GM19324 (cell line): Measurements from ENCODE around the gene COL27A1.

Experiments
- ATAC-seq: cut with Tn5 transposase; IDR thresholded peaks from one replicate; pipeline ENCODE4 v1.9.1; 2021; ENCODE audit warnings: mild to moderate bottlenecking, moderate library complexity; ENCODE audit not compliant: unreplicated experiment, low FRiP score

COL27A1 gene

DNA sequence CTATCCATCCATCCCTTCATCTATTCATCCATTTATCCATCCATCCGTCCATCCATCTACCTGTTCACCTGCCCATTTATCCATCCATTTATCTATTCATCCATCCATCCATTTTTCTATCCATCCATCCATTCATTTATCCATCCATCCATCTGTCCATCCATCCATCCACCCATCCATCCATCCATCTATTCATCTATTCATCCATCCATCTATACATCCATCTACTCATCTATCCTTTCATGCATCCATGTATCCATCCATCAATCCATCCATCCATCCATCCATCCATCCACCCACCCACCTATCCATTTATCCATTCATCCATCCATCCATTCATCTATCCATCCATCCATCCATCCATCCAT is 10.8 kb downstream of the COL27A1 start:
- ATAC-seq = no peak

DNA sequence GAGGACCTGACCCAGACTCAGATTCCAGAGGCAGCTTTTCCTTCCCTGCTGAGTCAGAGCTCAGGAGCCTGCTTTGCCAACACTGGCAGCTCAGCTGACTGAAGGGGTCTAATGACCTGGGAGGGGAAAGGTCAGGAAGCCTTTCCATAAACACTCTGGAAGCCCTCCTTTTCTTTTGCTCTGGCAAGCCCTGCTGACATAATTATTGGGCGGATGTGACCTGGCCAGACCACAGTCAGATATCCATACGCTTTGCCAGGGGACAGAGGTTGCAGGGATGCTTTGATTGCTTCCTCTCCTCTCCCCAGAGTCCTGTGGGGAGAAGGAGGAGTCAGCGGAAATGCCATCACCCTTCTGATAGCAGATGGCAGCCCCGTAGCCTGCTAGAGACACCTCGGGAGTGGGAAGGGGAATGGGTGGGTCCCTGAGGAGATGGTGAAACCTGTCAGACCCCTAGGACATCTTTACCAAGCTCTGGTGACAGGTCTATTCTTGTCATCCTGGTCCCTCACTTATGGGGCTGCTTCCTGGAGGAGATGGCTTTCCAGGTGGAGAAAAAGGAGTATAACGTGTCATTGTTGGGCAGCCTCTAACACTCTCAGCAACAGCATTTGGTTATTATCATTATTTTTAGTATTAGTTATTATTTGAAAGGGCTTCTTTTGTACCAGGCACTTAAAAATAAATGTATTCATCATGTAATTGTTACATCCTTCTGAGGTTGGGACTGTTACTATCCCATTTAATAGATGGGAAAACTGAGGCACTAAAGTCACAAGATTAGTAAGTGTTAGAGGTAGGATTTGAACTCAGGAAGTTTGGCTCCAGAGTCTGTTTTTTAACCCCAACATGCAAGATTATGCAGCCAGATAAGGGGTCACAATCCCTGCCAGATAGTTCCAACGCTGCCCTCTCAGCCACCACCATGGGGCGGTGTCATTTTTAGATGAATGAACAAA is 11.6 kb downstream of the COL27A1 start:
- no peak for ATAC-seq

DNA sequence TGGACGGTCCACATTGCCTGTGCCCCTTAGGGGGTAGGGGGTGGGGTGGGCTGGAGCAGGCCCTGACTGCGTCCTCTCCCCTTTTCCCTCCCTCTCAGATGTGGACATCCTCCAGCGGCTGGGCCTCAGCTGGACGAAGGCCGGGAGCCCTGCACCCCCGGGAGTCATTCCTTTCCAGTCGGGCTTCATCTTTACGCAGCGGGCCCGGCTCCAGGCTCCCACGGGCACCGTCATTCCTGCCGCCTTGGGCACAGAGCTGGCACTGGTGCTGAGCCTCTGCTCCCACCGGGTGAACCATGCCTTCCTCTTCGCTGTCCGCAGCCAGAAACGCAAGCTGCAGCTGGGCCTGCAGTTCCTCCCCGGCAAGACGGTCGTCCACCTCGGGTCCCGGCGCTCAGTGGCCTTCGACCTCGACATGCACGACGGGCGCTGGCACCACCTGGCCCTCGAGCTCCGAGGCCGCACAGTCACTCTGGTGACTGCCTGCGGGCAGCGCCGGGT is 12.3 kb downstream of the COL27A1 start:
- ATAC-seq = no peak

DNA sequence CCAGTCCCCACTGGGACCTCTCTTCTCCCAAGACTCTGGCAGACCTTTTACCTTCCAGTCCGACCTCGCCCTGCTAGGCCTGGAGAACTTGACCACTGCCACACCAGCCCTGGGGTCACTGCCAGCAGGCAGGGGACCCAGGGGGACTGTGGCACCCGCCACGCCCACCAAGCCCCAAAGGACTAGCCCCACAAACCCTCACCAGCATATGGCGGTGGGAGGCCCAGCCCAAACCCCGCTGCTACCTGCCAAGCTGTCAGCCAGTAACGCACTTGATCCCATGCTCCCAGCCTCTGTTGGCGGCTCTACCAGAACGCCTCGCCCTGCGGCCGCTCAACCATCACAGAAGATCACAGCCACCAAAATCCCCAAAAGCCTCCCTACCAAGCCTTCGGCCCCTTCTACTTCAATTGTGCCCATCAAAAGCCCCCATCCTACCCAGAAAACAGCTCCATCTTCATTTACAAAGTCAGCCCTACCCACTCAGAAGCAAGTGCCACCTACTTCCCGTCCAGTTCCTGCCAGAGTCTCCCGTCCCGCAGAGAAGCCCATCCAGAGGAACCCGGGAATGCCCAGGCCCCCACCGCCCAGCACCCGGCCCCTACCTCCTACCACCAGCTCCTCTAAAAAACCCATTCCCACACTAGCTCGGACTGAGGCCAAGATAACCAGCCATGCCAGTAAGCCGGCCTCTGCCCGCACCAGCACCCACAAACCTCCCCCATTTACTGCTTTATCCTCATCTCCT is 13.1 kb downstream of the COL27A1 start:
- ATAC-seq = no peak

DNA sequence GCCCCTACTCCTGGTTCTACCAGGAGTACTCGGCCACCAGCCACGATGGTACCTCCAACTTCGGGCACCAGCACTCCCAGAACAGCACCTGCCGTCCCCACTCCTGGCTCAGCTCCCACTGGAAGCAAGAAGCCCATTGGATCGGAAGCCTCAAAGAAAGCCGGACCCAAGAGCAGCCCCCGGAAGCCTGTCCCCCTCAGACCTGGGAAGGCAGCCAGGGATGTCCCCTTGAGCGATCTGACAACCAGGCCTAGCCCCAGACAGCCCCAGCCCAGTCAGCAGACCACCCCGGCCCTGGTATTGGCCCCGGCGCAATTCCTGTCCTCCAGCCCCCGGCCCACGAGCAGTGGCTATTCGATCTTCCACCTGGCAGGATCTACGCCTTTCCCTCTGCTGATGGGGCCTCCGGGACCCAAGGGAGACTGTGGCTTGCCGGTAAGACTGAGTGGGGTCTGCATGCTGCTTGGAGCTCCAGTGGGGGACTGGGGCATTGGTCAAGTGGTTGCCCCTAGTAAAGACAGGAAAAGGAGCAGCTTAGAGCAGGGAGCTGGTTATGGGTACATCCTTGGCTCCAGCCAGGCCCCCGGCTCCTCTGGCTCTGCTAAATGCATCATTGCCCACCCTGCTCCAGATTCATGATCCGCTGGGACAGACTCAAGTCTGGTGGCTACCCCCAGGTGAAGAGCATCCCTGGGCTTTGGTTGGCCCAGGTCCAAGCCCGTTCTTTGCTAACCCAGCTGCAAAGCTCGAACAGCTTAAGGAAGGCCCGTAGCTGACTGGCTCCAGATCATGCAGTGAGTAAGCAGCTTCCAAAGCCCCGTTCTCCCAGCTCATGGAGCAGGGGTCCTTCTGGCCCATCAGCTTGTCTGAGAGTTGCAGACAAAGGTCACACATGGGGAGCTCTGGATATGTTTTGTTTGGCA is 14.0 kb downstream of the COL27A1 start:
- no peak for ATAC-seq

DNA sequence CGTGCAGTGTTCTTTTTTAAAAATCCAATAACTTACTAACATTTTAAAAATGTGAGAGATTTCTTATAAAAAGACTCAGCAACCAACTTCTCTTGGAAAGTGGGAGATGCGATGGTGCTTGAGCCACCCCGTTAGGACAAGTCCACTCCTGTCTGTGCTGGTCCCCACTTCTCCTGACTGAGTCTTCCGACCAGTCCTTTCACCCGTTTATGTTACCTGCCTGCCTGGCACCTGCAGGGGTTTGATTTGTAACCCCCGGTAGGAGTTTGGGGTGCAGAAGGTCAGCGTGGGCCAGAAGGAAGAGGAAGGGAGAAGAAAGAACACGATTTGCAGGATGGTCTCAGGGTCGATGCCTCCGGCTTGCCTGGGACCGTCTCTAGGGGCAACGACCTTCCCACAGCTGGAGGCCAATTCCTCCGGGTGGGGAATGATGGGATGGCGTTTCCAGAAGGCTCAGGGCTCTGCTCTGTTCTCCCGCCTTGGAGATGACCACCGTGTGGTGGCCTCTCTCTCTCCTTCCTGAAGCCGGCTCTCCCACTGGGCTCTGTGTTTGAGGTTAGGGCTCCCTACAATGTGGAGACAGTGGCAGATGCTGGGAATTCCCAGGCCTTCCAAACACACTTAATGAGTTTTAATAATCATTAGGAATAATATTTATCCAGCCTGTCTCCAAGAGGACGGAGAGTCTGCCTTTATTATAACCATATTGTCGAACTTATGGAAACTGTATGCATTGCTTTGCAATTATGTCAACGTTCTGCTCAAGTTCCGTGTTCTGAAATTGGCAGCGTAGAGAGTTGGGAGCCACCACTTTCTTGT is 14.8 kb downstream of the COL27A1 start:
- no peak for ATAC-seq

DNA sequence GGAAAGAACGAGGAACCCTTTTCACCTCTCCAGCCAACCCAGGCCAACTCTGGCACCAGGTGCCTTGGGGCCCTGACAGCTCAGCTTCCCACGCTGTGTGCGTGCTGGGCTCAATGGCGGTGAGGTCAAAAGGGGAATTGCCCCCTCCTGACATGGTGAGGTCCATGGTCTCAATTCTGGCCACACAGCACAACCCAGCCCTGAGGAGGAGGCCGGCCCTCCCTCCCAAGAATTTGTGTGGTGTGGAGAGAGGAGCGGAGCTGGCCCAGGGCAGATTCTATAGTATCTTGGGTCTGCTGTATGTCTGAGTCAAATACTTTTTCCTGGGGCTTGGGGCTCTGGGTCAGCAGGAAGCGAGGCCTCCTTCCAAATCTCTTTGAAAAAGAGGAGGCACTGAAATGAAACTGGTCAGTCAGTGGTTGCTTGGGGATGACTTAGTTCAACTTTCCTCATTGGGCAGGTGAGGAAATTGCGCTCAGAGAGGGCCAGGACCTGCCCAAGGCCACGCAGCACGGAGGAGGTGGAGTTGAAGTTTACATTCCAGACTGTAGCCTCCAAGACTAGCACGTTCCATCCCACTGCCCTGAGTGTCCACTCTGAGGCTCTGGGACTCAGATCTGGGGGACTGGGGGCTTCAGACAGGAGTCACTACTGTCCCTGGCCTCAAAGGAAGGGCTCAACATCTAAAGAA is 15.6 kb downstream of the COL27A1 start:
- no peak for ATAC-seq

DNA sequence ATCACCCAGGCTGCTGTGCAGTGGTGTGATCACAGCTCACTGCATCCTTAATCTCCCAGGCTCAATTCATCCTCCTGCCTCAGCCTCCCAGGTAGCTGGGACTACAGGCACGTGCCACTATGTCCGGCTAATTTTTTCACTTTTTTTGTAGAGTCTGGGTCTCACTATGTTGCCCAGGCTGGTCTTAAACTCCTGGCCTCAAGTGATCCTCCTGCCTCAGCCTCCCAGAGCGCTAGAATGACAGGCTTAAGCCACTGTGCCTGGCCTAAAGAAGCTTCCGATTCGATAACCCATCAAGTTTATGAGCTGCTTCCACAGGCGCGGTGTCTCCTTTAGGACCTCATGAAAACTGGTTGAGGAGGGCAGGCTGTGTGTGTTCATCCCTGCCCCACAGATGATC is 16.2 kb downstream of the COL27A1 start:
- ATAC-seq = no peak

DNA sequence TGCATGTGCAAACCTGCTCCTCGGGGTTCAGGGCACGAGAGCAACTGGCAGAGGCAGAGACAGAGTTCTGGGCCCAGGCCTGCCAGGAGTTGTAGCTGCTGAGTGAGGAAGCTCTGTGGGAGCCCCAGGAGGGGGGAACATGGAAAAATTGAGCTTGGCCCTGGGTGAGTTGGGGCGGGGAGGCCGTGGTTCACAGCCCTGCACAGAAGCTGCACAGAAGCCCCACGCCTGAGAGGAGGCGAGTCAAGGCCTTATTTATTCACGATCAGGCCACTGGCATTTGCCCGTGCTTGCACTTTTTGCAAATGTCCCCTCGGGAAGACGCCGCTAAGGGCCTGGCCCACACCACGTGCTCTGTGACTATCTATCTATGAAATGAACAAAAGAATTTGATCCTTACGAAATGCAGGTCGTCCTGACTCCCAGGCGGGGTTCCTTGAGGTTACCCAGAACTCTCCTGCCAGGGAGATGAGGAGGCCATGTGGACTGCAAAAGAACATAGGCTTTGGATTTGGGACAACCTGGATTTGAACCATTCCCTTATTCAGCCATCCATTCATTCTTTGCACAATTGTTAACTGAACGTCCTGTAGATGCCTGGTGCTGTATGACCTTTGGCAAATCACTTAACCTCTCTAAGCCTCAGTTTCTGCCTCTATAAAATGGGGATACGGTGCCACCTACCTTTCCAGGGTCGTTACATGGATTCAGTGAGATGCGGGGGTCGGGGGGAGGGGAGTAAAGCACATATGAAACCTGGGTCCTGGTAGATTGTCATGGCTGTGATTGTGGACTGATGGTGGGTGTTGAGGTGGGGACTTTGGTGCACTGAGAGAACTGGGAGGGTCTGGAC is 17.9 kb downstream of the COL27A1 start:
- no peak for ATAC-seq

DNA sequence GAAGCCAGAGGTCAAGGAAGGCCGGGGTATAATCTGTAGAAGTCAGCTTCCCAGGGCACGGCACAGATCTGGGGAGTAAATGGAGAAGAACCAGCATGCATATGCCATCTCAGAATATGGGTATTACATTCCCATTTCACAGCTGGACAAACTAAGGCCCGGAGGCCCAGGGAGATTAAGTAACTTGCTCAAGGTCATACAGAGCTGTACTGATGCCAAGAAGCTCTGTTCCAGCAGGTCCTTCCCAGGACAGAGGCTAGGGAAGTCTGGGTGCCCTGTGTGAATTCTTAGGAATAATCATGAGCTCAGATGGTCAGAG is 19.2 kb downstream of the COL27A1 start:
- ATAC-seq = no peak

DNA sequence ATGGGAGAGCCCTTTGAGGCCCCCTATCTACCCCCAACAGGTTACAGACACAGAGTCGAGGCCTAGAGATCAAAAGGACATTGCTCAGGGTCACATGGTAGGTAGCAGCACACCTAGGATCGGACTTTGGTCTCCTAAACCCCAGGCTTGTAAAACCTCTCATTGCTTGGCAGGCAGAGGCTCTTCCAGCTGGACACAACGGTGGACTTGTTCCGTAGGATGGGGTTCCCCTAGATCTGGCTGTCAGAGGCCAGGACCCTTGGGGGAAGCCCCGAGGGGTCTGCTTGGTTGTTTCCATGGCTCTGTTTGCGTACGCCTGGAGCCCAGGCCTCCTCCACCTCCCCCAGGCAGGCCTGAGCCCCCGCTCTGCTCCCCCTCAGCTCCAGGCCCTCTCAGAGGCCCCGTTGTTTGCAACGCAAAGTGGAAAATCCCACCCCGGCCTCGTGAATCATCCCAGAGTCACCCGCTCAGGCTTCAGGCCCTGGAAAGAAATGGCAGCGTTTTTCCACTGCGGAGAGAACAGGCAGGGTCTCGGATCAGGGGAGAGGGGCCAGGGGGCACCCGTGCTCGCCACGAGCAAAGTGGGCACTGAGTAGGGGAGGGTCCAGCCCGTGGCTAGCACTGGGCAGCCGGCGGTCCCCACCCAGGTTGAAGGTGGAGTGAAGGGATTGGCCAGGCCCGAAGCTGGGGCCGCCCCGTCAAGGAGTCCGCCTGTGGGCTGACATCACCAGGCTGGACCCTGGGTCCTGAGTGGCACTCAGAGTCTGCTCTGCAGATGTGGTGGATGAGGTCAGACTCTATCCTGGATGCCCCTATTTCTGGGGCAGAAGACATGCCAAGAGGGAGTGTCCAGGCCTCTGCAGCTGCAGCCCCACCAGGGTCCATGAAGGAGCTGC is 19.8 kb downstream of the COL27A1 start:
- ATAC-seq = no peak

DNA sequence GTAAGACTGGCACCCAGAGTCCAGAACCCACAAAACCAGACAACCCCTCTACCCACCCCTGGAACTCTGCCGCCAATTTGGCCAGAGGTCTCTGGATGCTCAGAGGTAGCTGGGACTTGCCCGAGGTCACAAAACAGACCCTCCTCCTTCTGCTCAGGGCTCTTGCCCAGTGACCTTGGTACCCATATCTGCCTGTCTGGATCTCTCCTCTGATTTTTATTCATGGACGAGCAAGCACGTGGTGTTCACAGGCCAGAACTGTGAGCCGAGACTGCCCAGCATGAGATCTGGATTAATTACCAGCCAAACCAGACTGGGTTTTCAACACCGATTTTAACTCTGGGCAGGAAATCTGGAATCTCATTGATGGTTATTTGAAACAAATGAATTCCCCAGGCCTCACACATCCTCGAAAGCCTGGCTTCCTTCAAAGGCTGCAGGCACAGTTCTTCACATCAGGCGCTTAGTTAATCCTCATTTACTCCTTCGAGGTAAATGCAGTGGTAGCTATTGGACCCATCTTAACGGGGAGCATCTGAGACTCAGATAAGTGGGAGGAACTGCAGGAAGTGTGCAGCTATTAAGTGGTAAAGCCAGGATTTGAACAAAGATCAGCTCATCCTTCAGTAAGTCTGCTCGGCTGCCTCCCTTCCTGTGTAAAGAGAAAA is 21.4 kb downstream of the COL27A1 start:
- ATAC-seq = no peak

DNA sequence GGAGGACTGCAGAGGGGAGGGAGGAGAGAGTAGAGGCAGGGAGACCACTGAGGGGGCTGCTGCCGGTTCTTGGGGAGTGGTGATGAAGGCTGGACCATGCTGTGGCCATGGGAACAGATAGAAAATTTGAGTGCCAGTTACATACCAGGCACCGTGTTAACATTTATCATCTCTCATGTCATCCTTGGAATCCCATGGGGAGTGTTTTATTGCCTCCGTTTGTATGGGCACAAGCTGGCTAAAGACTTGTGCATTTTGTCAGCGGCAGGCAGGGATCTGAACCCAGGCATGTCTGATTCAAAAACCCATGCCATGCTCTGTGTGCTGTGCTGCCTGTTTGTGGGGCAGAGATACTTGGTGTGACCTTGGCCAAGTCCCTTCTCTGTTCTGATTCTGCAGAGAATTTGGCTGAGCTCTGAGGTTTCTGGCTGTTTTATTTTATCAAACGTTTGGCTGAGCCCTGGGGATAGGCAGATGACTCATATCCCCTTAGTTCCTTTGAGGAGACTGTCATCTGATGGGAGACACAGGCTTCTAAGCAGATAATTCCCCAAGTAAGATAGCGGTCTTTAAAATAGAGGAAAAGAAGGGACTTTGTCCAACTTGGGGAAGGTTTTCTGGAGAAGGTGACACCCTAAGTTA is 22.2 kb downstream of the COL27A1 start:
- no peak for ATAC-seq

DNA sequence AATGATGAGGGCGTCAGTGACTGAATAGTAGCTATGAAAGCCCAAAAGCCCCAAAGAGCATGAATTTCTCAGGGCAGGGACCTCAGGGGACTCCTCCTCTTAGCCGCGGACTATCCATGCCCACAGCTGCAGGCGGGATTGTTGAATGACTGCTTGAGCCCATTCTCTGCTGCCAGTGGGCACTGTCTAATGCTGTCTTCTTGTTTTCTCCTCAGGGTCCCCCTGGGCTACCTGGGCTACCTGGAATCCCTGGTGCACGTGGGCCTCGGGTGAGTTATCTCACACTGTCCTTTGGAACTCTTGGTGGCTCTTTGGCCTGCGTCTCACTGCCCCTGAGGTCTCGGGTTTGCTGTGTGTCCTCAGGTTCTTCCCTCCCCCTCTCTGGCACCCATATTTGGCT is 22.7 kb downstream of the COL27A1 start:
- ATAC-seq = no peak

DNA sequence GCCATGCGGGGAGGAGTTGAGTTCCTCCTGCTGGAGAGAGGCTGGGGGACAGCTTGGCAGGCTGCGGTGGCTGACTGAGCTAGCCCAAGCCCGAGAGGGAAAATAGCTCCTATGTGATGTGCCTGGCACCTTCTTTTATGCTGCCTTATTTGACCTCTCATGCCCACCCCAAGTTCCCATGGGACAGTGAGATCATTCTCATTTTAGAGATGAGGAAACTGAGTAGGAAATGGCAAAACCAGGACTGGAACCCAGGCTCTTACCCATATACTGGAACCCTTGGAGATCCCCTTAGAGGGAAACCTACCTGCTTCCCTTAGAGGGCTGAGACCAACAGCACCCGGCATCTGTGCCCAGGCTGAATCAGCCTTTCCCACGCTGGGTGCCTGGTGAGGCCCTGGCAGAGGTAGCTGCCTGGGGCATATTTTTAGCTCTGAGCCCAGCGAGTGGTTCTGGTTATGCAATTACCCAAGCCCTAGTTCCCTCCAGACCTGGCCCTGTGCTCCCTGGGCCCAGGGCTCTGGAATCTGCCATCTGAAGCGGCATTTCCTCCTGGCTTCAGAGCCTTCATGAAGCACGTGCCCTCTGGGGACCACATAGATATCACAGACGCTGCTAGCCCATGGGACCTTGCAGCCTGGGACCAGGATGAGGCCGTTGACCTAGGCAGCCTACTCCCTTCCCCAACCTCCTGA is 23.6 kb downstream of the COL27A1 start:
- no peak for ATAC-seq

DNA sequence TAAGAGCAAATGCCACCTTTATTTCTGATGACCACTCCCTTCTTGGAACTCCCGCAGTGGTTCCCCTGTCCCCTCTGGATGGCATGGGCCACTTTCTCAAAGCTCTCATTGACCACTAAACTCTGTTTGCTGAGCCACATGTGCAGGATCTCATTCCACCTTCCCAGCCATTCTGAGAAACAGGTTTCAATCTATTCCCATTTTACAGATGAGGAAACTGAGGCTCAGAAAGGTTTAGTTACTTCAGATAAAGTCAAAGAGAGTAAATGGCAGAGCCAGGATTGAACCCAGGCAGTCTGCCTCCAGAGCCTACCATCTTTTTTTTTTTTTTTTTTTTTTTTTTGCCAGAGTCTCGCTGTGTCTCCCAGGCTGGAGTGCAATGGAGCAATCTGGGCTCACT is 24.2 kb downstream of the COL27A1 start:
- ATAC-seq = no peak
